Raji (cell line): ENCODE measurements around the gene TMEM101.

Source experiments
- POLR2A ChIP-seq: IDR thresholded peaks from 2 replicates; pipeline ENCODE4 v1.6.1; 2011; ENCODE audit warnings: low read depth, low read length, control low read depth; ENCODE audit not compliant: insufficient read depth

The TMEM101 gene

DNA sequence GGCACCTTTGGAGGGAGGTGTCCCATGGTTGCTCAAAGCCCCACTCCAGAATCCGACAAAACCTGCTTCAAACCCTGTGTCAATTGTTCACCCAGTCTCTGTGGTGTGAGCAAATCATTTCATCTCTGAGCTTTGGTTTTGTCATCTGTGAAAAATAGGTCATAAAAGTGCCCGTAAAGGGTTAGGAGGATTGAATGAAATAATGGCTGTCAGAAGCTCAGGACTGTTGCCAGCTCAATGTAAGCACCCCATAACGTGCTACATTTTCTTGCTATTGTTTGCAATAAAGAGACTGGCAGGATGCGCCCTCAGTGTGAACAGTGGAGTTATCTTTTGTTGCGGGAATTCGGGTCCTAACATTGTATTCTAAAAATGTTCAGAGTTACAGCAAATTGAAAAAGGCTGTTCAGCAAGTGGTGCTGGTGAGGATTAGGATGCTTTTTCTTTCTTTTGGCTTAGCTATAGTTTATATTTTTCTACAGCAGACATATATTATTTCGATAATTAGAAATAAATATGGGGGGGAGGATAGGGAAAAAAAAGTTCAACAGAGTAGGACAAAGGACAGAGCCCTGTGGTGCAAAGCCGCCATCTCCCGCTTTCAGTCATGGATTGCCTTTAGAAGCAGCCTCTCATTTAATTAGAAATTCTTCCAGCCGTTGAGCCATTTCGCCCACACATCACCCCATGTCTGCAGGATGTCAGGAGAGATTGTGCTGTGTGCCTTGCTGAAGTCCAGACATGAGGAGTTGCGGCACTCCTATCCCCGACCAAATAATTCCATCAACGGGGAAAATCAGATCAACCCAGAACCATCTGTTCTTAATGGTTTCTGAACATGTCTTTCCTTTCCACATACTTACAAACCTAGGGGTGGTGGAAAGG, 40.1 kb downstream of the TMEM101 start:
- no peak for TF ChIP-seq POLR2A

DNA sequence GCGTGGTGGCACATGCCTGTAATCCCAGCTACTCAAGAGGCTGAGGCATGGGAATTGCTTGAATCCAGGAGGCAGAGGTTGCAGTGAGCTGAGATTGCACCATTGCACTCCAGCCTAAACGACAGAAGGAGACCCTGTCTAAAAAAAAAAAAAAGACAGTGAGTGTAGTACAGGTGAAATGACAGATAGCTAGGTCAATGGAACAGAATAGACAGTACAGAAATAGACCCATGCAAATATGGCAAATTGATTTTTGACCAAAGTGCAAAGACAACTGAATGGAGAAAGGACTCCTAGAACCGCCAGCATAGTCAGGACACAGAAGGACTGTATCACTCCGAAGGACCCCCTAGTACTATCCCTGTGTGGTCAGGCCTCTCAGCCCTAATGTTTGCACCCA, 44.4 kb downstream of the TMEM101 start:
- TF ChIP-seq POLR2A: no peak

- no peak for TF ChIP-seq POLR2A
Measured at GRCh38 chr17:43967251-43967875, 47.4 kb downstream of the TMEM101 start.

DNA sequence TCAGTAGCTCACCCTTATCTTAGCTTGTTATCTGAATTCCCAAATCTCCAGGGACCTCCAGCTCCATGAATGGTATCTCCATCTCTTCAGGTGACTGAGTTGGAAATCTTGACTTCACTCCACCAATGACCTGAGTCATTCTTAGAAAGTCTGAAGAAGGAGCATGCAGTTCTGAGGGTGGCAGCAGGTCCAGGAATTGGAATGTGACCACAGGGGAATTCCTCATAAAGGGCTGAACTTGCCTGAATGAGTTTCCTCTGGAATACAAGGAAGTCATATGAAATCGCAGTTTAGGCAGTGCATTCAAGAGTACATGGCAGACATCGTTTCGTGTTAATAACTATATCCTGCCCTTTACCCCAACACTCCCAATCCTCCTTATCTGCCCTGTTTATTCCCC, 48.5 kb downstream of the TMEM101 start:
- TF ChIP-seq POLR2A: no peak

DNA sequence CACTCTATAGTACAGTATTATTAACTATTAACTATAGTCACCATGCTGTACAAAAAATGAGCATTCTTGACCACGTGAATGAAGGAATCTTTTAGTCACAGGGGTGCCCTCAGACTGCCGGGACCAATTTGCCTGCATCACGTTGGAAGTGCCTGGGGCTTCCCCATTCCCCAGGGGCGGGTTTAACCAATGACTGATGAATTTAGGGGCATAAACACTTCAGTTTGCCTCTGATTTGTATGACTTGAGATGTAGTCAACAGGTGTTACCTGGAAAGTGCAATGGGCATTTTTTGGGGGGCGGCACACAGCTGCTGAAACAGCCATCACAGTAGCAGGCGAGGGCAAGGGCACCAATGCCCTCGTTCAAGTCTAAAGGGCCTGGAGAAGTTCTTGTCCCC, 52.3 kb downstream of the TMEM101 start:
- no peak for TF ChIP-seq POLR2A

DNA sequence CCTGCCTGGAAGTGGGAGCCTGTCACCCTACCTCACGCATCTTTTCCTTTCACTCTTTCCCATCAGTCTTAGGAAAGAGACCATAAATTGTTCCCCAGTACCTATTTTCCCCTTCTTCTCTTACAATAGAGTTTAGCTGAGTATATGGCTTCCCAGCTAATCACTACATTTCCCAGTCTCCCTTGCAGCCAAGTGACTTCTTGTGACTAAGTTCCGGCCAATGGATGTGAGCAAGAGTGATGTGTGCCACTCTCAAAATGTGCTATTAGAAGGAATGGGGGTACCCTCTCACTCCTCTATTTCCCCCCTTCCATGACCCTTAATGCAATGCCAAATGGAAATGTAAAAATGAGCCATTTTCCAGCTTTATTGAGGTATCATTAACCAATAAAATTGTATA, 52.8 kb downstream of the TMEM101 start:
- no peak for TF ChIP-seq POLR2A
